Measurements from ENCODE around the gene SCYGR1.

DNA sequence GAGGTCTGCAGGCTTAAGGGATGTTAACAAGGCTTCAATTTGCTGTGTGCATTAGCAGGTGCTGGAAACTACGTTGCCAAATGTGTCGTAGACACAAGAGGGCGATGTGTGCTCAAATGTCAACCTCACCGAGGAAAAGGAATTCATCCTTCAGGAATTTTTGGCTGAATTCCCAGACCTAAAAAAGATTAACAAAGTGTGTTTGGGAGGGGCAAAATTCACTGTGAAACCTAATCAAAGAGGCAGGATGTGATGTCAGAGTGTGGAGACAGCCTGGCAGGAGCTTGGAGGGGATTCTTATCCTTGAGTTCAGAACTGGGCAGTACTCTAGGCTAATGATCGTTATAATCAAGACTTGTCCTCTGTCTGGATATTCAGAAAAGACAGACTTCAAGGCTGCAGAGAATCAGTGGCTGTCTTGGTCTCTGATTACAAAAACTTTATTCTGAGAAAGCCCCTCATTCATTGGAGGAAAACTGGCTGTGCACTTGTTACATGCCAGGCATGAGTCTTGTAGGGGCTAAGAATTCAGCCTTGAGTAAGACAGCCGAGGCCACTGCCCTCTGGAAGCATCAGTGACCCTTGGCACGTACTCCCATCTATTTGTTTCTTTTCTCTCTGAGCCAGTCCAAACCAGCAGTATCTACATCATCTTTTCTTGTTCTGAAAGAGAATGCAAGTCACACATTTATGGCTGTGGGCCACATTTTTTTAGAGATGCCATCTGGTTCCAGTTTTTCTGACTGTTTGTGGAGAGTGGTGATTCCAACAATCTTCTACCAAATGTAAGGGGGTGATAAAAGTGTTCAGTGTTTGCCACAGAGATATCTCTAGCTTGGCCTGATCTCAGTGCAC lies 18.7 kb upstream of the SCYGR1 start:
- peak; percentile 86 for TF ChIP-seq CTCF (IDR thresholded peaks at IDR 0.05)
- no peak for TF ChIP-seq POLR2AphosphoS5 (IDR thresholded peaks at IDR 0.05; ENCODE audit: low read depth, low read length)
- no peak for TF ChIP-seq SIN3A (IDR thresholded peaks at IDR 0.05; ENCODE audit: borderline replicate concordance, insufficient read depth, low read depth, low read length)
- no peak for TF ChIP-seq TCF7L2 (IDR thresholded peaks at IDR 0.05; ENCODE audit: low read depth, low read length)
